ENCODE measurements around the gene FLRT2.

DNA sequence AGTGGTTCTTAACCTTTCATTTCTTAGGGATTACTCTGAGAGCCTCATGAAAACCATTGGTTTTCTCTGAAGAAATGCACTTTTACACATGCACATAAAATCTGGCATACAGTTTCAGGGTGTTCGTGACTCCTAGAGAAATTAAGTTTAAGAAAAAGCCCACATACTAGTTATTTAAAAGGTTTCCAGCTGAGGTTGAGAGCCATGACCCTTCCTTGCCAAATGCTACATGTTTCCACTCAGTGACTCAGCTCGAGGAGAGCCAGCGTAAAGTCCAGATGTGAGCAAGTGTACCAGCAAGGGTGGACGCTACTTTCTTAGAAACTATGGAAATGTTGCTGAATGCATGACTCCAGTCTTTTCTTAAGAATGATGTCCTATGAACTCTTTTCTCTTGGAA, 42.7 kb upstream of the FLRT2 start:
- no peak for TF ChIP-seq POLR2AphosphoS5 (IDR thresholded peaks at IDR 0.05)
- TF ChIP-seq, protein P1, sequence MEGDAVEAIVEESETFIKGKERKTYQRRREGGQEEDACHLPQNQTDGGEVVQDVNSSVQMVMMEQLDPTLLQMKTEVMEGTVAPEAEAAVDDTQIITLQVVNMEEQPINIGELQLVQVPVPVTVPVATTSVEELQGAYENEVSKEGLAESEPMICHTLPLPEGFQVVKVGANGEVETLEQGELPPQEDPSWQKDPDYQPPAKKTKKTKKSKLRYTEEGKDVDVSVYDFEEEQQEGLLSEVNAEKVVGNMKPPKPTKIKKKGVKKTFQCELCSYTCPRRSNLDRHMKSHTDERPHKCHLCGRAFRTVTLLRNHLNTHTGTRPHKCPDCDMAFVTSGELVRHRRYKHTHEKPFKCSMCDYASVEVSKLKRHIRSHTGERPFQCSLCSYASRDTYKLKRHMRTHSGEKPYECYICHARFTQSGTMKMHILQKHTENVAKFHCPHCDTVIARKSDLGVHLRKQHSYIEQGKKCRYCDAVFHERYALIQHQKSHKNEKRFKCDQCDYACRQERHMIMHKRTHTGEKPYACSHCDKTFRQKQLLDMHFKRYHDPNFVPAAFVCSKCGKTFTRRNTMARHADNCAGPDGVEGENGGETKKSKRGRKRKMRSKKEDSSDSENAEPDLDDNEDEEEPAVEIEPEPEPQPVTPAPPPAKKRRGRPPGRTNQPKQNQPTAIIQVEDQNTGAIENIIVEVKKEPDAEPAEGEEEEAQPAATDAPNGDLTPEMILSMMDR (IDR thresholded peaks at IDR 0.05 in 8 of 11, conservative IDR thresholded peaks at IDR 0.05 in 3 of 11), result no peak
